Measurements from ENCODE around the gene ERG28.

DNA sequence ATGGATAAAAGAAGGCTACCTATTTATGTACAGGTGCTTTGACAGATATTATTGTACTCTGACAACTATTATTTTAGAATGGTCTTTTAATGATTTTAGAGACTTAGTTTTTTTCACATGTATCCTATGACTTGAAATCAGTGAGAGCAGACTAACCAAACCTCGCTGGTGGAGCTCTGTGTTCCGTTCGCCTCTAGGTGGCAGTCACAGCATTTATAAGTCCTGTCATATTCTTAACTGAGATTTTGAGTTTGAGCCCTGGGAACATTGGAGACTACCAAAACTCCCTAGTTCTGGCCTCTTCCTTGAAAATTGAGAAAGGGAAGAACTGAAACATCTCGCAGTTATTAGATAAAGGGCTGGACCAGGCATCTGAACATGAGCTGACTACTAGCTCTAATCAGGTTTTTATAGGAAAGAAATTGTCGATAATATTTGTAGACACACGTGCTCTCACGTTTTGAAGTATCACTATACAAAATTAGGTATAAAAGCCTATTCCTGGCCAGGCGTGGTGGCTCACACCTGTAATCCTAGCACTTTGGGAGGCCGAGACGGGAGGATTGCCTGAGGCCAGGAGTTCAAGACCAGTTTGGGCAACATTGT lies 48.6 kb upstream of the ERG28 start:
- TF ChIP-seq, protein P1, sequence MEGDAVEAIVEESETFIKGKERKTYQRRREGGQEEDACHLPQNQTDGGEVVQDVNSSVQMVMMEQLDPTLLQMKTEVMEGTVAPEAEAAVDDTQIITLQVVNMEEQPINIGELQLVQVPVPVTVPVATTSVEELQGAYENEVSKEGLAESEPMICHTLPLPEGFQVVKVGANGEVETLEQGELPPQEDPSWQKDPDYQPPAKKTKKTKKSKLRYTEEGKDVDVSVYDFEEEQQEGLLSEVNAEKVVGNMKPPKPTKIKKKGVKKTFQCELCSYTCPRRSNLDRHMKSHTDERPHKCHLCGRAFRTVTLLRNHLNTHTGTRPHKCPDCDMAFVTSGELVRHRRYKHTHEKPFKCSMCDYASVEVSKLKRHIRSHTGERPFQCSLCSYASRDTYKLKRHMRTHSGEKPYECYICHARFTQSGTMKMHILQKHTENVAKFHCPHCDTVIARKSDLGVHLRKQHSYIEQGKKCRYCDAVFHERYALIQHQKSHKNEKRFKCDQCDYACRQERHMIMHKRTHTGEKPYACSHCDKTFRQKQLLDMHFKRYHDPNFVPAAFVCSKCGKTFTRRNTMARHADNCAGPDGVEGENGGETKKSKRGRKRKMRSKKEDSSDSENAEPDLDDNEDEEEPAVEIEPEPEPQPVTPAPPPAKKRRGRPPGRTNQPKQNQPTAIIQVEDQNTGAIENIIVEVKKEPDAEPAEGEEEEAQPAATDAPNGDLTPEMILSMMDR (IDR thresholded peaks at IDR 0.05; ENCODE audit: insufficient read depth, low read length), result peak; percentile 27
- TF ChIP-seq POLR2AphosphoS5 (IDR thresholded peaks at IDR 0.05; ENCODE audit: low read depth), result no peak
- TF ChIP-seq, protein P2, sequence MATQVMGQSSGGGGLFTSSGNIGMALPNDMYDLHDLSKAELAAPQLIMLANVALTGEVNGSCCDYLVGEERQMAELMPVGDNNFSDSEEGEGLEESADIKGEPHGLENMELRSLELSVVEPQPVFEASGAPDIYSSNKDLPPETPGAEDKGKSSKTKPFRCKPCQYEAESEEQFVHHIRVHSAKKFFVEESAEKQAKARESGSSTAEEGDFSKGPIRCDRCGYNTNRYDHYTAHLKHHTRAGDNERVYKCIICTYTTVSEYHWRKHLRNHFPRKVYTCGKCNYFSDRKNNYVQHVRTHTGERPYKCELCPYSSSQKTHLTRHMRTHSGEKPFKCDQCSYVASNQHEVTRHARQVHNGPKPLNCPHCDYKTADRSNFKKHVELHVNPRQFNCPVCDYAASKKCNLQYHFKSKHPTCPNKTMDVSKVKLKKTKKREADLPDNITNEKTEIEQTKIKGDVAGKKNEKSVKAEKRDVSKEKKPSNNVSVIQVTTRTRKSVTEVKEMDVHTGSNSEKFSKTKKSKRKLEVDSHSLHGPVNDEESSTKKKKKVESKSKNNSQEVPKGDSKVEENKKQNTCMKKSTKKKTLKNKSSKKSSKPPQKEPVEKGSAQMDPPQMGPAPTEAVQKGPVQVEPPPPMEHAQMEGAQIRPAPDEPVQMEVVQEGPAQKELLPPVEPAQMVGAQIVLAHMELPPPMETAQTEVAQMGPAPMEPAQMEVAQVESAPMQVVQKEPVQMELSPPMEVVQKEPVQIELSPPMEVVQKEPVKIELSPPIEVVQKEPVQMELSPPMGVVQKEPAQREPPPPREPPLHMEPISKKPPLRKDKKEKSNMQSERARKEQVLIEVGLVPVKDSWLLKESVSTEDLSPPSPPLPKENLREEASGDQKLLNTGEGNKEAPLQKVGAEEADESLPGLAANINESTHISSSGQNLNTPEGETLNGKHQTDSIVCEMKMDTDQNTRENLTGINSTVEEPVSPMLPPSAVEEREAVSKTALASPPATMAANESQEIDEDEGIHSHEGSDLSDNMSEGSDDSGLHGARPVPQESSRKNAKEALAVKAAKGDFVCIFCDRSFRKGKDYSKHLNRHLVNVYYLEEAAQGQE (IDR thresholded peaks at IDR 0.05; ENCODE audit: insufficient replicate concordance, low read depth), result no peak
- TF ChIP-seq GABPA (IDR thresholded peaks at IDR 0.05; ENCODE audit: low read depth), result no peak

Data from HL-60 (cell line).